WTC11 (cell line): ENCODE measurements around the gene ALK. TPM values are rescaled to one million over a fixed set of nuclear protein-coding genes. Genes with fewer than 3 reads are reported as not detected.

Source experiments
- ATAC-seq: fragments of 200-7000 bp; cut with Tn5 transposase; 2 replicates; pipeline ENCODE4 v1.10.0; 2021; ENCODE audit warnings: mild to moderate bottlenecking, moderate library complexity
- CTCF ChIA-PET: fragments of 300-600 bp; sonication (Branson Sonifier 250); formaldehyde crosslinking; loops from one replicate; lab custom pipeline; 2021; ENCODE audit warnings: antibody characterized with exemption; lab: Charles Lee
- POLR2A ChIA-PET: fragments of 350-600 bp; sonication (Branson Sonifier 250); formaldehyde crosslinking; loops from one replicate; lab custom pipeline; 2021; ENCODE audit warnings: antibody characterized with exemption; lab: Charles Lee
- DNase-seq: peaks from one replicate; pipeline ENCODE4 v3.0.0; 2021; ENCODE audit warnings: low spot score
- H3K27ac Mint-ChIP-seq: 2 replicates; pipeline ENCODE4 v1.8.0; 2021; ENCODE audit warnings: mixed read lengths
- H3K27me3 Mint-ChIP-seq: 2 replicates; pipeline ENCODE4 v1.8.0; 2021; ENCODE audit warnings: low read depth, mild to moderate bottlenecking, moderate library complexity, mixed read lengths
- H3K36me3 Mint-ChIP-seq: 2 replicates; pipeline ENCODE4 v1.8.0; 2021; ENCODE audit warnings: mixed read lengths
- H3K4me1 Mint-ChIP-seq: 2 replicates; pipeline ENCODE4 v1.8.0; 2022; ENCODE audit warnings: mixed read lengths
- H3K4me3 Mint-ChIP-seq: 2 replicates; pipeline ENCODE4 v1.8.0; 2021; ENCODE audit warnings: mild to moderate bottlenecking, moderate library complexity, mixed read lengths
- H3K9me3 Mint-ChIP-seq: 2 replicates; pipeline ENCODE4 v1.8.0; 2021; ENCODE audit warnings: mixed read lengths
- CREM ChIP-seq: sonication (generic); formaldehyde crosslinking; IDR thresholded peaks from 2 replicates; pipeline ENCODE4 v1.8.1; 2022; ENCODE audit warnings: mild to moderate bottlenecking, missing genetic modification reagents, moderate library complexity
- ELF4 ChIP-seq: sonication (generic); formaldehyde crosslinking; IDR thresholded peaks from 2 replicates; pipeline ENCODE4 v1.8.1; 2022; ENCODE audit warnings: low read depth, mild to moderate bottlenecking, moderate library complexity, missing genetic modification reagents
- ESRRA ChIP-seq: sonication (generic); formaldehyde crosslinking; IDR thresholded peaks from 2 replicates; pipeline ENCODE4 v1.8.1; 2022; ENCODE audit warnings: mild to moderate bottlenecking, missing genetic modification reagents, borderline replicate concordance
- ETV6 ChIP-seq: sonication (generic); formaldehyde crosslinking; IDR thresholded peaks from 2 replicates; pipeline ENCODE4 v1.8.1; 2022; ENCODE audit warnings: mild to moderate bottlenecking, missing genetic modification reagents
- NFE2L1 ChIP-seq: sonication (generic); formaldehyde crosslinking; IDR thresholded peaks from 2 replicates; pipeline ENCODE4 v1.8.1; 2023; ENCODE audit warnings: missing genetic modification reagents
- NR2C2 ChIP-seq: sonication (generic); formaldehyde crosslinking; IDR thresholded peaks from 2 replicates; pipeline ENCODE4 v1.8.0; 2022; ENCODE audit warnings: mild to moderate bottlenecking, missing genetic modification reagents
- NR3C1 ChIP-seq: sonication (generic); formaldehyde crosslinking; conservative IDR thresholded peaks from 2 replicates; pipeline ENCODE4 v1.8.1; 2023; ENCODE audit warnings: low read depth, mild to moderate bottlenecking, missing genetic modification reagents
- OVOL2 ChIP-seq: fragments of 250-450 bp; sonication (Bioruptor Pico); IDR thresholded peaks from 2 replicates; pipeline ENCODE4 v1.9.0; 2021; ENCODE audit warnings: mild to moderate bottlenecking, borderline replicate concordance
- RORB ChIP-seq: fragments of 250-450 bp; sonication (Bioruptor Pico); IDR thresholded peaks from 2 replicates; pipeline ENCODE4 v1.9.0; 2021; ENCODE audit warnings: mild to moderate bottlenecking
- SMAD4 ChIP-seq: sonication (generic); formaldehyde crosslinking; IDR thresholded peaks from 2 replicates; pipeline ENCODE4 v1.8.0; 2022; ENCODE audit warnings: mild to moderate bottlenecking, missing genetic modification reagents
- TEAD4 ChIP-seq: sonication (generic); formaldehyde crosslinking; IDR thresholded peaks from 2 replicates; pipeline ENCODE4 v1.8.0; 2022; ENCODE audit warnings: mild to moderate bottlenecking, missing genetic modification reagents
- TP53 ChIP-seq: sonication (generic); formaldehyde crosslinking; IDR thresholded peaks from 2 replicates; pipeline ENCODE4 v1.8.1; 2023; ENCODE audit warnings: mild to moderate bottlenecking, missing genetic modification reagents
- ZBTB21 ChIP-seq: sonication (generic); formaldehyde crosslinking; IDR thresholded peaks from 2 replicates; pipeline ENCODE4 v1.8.1; 2023; ENCODE audit warnings: mild to moderate bottlenecking, missing genetic modification reagents, borderline replicate concordance
- ZNF219 ChIP-seq: sonication (generic); formaldehyde crosslinking; IDR thresholded peaks from 2 replicates; pipeline ENCODE4 v1.8.0; 2023; ENCODE audit warnings: missing genetic modification reagents, mild to moderate bottlenecking, borderline replicate concordance
- ZNF263 ChIP-seq: sonication (generic); formaldehyde crosslinking; IDR thresholded peaks from 2 replicates; pipeline ENCODE4 v1.8.1; 2022; ENCODE audit warnings: low read depth, mild to moderate bottlenecking, moderate library complexity, missing genetic modification reagents
- ZNF671 ChIP-seq: fragments of 250-450 bp; sonication (Bioruptor Pico); IDR thresholded peaks from 2 replicates; pipeline ENCODE4 v1.8.0; 2021; ENCODE audit warnings: mild to moderate bottlenecking
- total RNA-seq: library from RNA; stranded (reverse); gene quantifications from 3 replicates; pipeline ENCODE4 v1.2.3, GENCODE V29; 2021
- TF ChIP-seq, protein P1 (sequence below): fragments of 200-600 bp; IDR thresholded peaks from 2 replicates; pipeline ENCODE4 v1.8.0; 2022; ENCODE audit warnings: antibody characterized with exemption
- TF ChIP-seq, protein P2 (sequence below): fragments of 250-450 bp; sonication (Bioruptor Pico); IDR thresholded peaks from 2 replicates; pipeline ENCODE4 v1.9.0; 2021; ENCODE audit warnings: mild to moderate bottlenecking
- TF ChIP-seq, protein P3 (sequence below): sonication (generic); formaldehyde crosslinking; IDR thresholded peaks from 2 replicates; pipeline ENCODE4 v1.8.0; 2023; ENCODE audit warnings: missing genetic modification reagents
- TF ChIP-seq, protein P4 (sequence below): fragments of 250-450 bp; sonication (Bioruptor Pico); IDR thresholded peaks from 2 replicates; pipeline ENCODE4 v1.9.0; 2021; ENCODE audit warnings: mild to moderate bottlenecking
- TF ChIP-seq, protein P5 (sequence below): sonication (generic); formaldehyde crosslinking; IDR thresholded peaks from 2 replicates; pipeline ENCODE4 v1.8.1; 2022; ENCODE audit warnings: low read depth, mild to moderate bottlenecking, moderate library complexity, missing genetic modification reagents, borderline replicate concordance
- TF ChIP-seq, protein P6 (sequence below): sonication (generic); formaldehyde crosslinking; IDR thresholded peaks from 2 replicates; pipeline ENCODE4 v1.8.1; 2023; ENCODE audit warnings: mild to moderate bottlenecking, missing genetic modification reagents, moderate library complexity
- TF ChIP-seq, protein P7 (sequence below): sonication (generic); formaldehyde crosslinking; IDR thresholded peaks from 2 replicates; pipeline ENCODE4 v1.8.0; 2023; ENCODE audit warnings: mild to moderate bottlenecking, missing genetic modification reagents

ALK gene
- total RNA-seq, 1 experiment from 2014 or later, result not detected

DNA sequence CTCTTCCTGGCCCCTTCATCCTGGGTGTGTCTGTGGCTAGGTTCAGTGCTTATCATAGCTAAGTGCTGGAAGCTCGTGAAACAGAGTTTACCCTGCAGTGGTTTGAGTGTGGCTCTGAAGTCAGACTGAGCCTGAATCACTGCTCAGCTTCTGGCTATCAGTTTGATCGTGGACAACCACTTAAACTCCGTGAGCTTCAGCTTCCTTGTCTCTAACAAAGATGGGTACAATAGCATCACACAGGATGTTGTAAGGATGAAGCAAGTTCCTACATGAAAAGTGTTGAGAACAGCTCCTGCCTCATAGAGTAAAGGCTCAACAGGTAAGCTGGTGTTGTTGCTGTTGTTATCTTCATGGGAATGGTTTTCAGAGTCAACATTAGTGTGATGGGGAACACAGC, 595.8 kb downstream of the ALK start:
- no peak for DNase-seq
- no peaks in the 10 kb centered on the region for H3K27me3 Mint-ChIP-seq
- peaks cover 8% of the 10 kb centered on the region for H3K9me3 Mint-ChIP-seq
- no peaks in the 10 kb centered on the region for H3K4me1 Mint-ChIP-seq
- ChIA-PET POLR2A (no interaction called here), CTCF (interaction anchor here (1.1 to 2.4 kb wide), 2 partner anchors 16 to 87 kb away, joined by 4 to 14 read pairs; no protein-coding TSS in a partner anchor)
- TF ChIP-seq ZNF263 (CRISPR knock-in tag), result no peak
- no peak for TF ChIP-seq NR2C2 (CRISPR knock-in tag)
- TF ChIP-seq, protein P1, sequence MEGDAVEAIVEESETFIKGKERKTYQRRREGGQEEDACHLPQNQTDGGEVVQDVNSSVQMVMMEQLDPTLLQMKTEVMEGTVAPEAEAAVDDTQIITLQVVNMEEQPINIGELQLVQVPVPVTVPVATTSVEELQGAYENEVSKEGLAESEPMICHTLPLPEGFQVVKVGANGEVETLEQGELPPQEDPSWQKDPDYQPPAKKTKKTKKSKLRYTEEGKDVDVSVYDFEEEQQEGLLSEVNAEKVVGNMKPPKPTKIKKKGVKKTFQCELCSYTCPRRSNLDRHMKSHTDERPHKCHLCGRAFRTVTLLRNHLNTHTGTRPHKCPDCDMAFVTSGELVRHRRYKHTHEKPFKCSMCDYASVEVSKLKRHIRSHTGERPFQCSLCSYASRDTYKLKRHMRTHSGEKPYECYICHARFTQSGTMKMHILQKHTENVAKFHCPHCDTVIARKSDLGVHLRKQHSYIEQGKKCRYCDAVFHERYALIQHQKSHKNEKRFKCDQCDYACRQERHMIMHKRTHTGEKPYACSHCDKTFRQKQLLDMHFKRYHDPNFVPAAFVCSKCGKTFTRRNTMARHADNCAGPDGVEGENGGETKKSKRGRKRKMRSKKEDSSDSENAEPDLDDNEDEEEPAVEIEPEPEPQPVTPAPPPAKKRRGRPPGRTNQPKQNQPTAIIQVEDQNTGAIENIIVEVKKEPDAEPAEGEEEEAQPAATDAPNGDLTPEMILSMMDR, result no peak
- TF ChIP-seq OVOL2 (CRISPR knock-in tag), result no peak
- TF ChIP-seq ETV6 (CRISPR knock-in tag), result no peak
- TF ChIP-seq ELF4 (CRISPR knock-in tag), result no peak
- no peak for TF ChIP-seq ZBTB21
- no peak for TF ChIP-seq NR3C1 (CRISPR knock-in tag)
- TF ChIP-seq TP53 (CRISPR knock-in tag), result no peak
- TF ChIP-seq SMAD4 (CRISPR knock-in tag), result no peak
- no peak overlapping the region for H3K27ac Mint-ChIP-seq
- H3K36me3 Mint-ChIP-seq, result no peaks in the 10 kb centered on the region
- H3K4me3 Mint-ChIP-seq, result no peak overlapping the region
- no peak for ATAC-seq

DNA sequence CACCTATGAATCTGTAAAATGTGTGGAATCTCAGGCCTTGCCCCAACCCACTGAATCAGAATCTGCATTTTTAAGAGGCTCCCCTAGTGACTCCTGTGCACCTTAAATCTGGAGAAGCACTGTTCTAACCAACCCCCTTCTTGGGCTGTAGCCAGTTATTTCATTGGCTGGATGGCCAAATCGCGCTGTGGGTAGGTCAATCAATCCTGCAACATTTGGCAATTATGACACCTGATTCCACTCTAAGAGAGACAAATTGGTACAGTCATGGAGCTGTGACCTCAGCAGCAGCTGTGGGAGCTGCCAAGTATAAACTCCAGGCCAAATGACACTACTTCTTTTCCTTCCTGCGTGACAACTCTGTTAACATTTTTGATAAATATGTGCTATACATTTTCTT, 597.4 kb downstream of the ALK start:
- POLR2A ChIA-PET, result no interaction called here

DNA sequence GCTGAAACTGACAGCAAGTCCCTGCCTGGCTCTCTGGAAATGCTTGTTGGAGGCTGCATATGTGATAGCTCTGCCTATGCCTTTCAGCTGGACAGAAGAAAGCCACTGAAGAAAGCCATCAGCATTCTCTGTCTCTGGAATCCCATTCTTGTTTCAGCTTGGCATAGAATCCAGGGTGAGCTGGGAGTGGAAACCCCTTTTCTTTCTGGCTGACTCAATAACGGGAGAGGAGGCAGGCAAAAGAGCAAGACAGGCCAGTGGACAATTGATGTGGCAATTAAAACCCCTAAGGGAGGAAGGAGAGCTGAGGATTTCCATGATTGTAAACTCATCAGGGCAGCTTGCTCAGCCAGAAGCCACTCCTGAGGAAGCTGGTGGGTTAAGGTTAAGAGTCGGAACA, 598.1 kb downstream of the ALK start:
- Mint-ChIP-seq H3K4me3 (no peak overlapping the region), H3K27me3 (no peaks in the 10 kb centered on the region; the same call in 1 of the 2 replicates), H3K27ac (no peak overlapping the region), H3K4me1 (no peaks in the 10 kb centered on the region), H3K9me3 (peaks cover 8% of the 10 kb centered on the region), H3K36me3 (no peaks in the 10 kb centered on the region)
- ATAC-seq (no peak), DNase-seq (no peak)
- ChIA-PET CTCF (interaction anchor here (1.4 kb wide), 1 partner anchor 14 kb away, joined by 4 read pairs; no protein-coding TSS in a partner anchor), POLR2A (no interaction called here)
- TF ChIP-seq, protein P2, sequence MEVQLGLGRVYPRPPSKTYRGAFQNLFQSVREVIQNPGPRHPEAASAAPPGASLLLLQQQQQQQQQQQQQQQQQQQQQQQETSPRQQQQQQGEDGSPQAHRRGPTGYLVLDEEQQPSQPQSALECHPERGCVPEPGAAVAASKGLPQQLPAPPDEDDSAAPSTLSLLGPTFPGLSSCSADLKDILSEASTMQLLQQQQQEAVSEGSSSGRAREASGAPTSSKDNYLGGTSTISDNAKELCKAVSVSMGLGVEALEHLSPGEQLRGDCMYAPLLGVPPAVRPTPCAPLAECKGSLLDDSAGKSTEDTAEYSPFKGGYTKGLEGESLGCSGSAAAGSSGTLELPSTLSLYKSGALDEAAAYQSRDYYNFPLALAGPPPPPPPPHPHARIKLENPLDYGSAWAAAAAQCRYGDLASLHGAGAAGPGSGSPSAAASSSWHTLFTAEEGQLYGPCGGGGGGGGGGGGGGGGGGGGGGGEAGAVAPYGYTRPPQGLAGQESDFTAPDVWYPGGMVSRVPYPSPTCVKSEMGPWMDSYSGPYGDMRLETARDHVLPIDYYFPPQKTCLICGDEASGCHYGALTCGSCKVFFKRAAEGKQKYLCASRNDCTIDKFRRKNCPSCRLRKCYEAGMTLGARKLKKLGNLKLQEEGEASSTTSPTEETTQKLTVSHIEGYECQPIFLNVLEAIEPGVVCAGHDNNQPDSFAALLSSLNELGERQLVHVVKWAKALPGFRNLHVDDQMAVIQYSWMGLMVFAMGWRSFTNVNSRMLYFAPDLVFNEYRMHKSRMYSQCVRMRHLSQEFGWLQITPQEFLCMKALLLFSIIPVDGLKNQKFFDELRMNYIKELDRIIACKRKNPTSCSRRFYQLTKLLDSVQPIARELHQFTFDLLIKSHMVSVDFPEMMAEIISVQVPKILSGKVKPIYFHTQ (CRISPR knock-in tag), result no peak
- TF ChIP-seq, protein P3, sequence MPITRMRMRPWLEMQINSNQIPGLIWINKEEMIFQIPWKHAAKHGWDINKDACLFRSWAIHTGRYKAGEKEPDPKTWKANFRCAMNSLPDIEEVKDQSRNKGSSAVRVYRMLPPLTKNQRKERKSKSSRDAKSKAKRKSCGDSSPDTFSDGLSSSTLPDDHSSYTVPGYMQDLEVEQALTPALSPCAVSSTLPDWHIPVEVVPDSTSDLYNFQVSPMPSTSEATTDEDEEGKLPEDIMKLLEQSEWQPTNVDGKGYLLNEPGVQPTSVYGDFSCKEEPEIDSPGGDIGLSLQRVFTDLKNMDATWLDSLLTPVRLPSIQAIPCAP (CRISPR knock-in tag), result no peak
- TF ChIP-seq TEAD4 (CRISPR knock-in tag) (no peak), ZNF671 (CRISPR knock-in tag) (no peak), ZNF219 (CRISPR knock-in tag) (no peak), ESRRA (CRISPR knock-in tag) (no peak)
- TF ChIP-seq, protein P4, sequence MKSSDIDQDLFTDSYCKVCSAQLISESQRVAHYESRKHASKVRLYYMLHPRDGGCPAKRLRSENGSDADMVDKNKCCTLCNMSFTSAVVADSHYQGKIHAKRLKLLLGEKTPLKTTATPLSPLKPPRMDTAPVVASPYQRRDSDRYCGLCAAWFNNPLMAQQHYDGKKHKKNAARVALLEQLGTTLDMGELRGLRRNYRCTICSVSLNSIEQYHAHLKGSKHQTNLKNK, result no peak

More for the DNA sequence above, 597.4 kb downstream of the ALK start:
- TF ChIP-seq OVOL2 (CRISPR knock-in tag) (no peak), RORB (CRISPR knock-in tag) (no peak), NFE2L1 (CRISPR knock-in tag) (no peak), ZNF671 (CRISPR knock-in tag) (no peak), CREM (no peak)
- TF ChIP-seq, protein P5, sequence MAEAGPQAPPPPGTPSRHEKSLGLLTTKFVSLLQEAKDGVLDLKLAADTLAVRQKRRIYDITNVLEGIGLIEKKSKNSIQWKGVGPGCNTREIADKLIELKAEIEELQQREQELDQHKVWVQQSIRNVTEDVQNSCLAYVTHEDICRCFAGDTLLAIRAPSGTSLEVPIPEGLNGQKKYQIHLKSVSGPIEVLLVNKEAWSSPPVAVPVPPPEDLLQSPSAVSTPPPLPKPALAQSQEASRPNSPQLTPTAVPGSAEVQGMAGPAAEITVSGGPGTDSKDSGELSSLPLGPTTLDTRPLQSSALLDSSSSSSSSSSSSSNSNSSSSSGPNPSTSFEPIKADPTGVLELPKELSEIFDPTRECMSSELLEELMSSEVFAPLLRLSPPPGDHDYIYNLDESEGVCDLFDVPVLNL (CRISPR knock-in tag), result no peak
- TF ChIP-seq, protein P6, sequence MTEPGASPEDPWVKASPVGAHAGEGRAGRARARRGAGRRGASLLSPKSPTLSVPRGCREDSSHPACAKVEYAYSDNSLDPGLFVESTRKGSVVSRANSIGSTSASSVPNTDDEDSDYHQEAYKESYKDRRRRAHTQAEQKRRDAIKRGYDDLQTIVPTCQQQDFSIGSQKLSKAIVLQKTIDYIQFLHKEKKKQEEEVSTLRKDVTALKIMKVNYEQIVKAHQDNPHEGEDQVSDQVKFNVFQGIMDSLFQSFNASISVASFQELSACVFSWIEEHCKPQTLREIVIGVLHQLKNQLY (CRISPR knock-in tag), result no peak
- TF ChIP-seq, protein P7, sequence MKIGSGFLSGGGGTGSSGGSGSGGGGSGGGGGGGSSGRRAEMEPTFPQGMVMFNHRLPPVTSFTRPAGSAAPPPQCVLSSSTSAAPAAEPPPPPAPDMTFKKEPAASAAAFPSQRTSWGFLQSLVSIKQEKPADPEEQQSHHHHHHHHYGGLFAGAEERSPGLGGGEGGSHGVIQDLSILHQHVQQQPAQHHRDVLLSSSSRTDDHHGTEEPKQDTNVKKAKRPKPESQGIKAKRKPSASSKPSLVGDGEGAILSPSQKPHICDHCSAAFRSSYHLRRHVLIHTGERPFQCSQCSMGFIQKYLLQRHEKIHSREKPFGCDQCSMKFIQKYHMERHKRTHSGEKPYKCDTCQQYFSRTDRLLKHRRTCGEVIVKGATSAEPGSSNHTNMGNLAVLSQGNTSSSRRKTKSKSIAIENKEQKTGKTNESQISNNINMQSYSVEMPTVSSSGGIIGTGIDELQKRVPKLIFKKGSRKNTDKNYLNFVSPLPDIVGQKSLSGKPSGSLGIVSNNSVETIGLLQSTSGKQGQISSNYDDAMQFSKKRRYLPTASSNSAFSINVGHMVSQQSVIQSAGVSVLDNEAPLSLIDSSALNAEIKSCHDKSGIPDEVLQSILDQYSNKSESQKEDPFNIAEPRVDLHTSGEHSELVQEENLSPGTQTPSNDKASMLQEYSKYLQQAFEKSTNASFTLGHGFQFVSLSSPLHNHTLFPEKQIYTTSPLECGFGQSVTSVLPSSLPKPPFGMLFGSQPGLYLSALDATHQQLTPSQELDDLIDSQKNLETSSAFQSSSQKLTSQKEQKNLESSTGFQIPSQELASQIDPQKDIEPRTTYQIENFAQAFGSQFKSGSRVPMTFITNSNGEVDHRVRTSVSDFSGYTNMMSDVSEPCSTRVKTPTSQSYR, result no peak
- H3K27ac Mint-ChIP-seq, result no peak overlapping the region
- ATAC-seq, result no peak
- H3K27me3 Mint-ChIP-seq, result no peaks in the 10 kb centered on the region; the same call in 1 of the 2 replicates
- no peaks in the 10 kb centered on the region for H3K36me3 Mint-ChIP-seq
- H3K9me3 Mint-ChIP-seq, result peaks cover 8% of the 10 kb centered on the region
- H3K4me3 Mint-ChIP-seq, result no peak overlapping the region
- CTCF ChIA-PET, result interaction anchor here (1.4 kb wide), 1 partner anchor 15 kb away, joined by 4 read pairs; no protein-coding TSS in a partner anchor
- no peak for DNase-seq
- no peaks in the 10 kb centered on the region for H3K4me1 Mint-ChIP-seq
